Measurements from ENCODE around the gene NELL2.

NELL2 gene

DNA sequence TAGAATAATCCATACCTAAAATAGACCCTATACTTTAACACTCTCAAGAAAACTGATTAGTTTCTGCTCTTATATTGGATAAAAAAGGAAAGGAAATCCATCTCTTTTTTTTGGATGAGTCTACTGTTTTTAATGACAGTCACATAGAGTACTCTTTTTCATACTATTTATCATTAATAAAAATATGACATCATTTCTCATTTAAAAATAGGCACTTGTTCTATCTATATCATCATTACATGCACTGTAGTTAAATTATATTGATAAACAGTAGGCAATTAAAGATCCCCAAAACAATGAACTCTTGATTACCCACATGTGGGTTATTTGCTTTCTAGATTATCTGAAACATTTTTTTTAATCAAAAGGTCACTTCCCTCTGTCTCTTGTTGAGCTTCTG lies 338.8 kb downstream of the NELL2 start:
- in situ Hi-C loops (cut with MboI; ENCODE audit: low pct_unique_long_range_greater_than_20kb, low sequenced_read_pairs, unreplicated experiment) = loop anchor here (25.0 kb wide), 1 partner anchor 100 kb away; no protein-coding TSS in a partner anchor
- no peak for TF ChIP-seq CTCF (IDR thresholded peaks at IDR 0.05; ENCODE audit: extremely low read depth, insufficient read depth, missing control alignments)
- no peak for DNase-seq (ENCODE audit: low spot score)

- in situ Hi-C loops (cut with MboI; ENCODE audit: low pct_unique_long_range_greater_than_20kb, low sequenced_read_pairs, unreplicated experiment) = loop anchor here (25.0 kb wide), 1 partner anchor 96 kb away; no protein-coding TSS in a partner anchor
- DNase-seq (ENCODE audit: low spot score) = no peak
- no peak for TF ChIP-seq CTCF (IDR thresholded peaks at IDR 0.05; ENCODE audit: extremely low read depth, insufficient read depth, missing control alignments)
Observed at GRCh38 chr12:44532940-44533339, 343.2 kb downstream of the NELL2 start.

DNA sequence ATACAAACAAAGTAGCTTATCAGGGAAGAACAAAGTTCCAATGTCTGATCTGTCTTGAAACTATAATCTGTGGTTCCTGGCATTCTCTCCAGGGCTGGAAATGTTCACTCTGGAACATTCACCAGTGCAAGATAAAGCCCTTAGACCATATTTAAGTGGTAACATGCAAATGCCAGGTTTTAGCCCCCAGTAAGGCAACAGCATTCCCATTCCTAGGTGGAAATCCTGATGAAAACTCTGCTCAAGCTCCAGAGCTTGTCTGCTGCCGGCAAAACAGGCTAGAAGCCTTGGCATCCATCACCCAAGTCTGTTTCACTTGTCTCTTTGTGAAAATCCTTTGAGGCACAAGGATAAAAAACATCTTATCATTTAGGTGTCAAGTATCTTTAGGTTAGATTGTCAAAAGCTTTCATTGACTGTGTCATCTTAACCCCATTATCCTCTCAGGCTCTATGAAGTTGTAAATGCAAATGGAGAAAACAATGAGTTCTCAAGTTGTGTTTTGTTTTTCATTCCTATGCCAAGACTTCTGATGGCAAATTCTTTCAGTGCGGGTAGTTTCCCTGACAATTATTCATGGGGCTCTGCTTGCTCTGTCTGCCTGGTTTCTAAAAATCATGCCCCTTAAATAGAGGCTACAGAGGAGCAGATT lies 344.7 kb downstream of the NELL2 start:
- DNase-seq (ENCODE audit: low spot score) = no peak
- in situ Hi-C loops (cut with MboI; ENCODE audit: low pct_unique_long_range_greater_than_20kb, low sequenced_read_pairs, unreplicated experiment) = loop anchor here (25.0 kb wide), 1 partner anchor 94 kb away; no protein-coding TSS in a partner anchor
- no peak for TF ChIP-seq CTCF (IDR thresholded peaks at IDR 0.05; ENCODE audit: extremely low read depth, insufficient read depth, missing control alignments)

DNA sequence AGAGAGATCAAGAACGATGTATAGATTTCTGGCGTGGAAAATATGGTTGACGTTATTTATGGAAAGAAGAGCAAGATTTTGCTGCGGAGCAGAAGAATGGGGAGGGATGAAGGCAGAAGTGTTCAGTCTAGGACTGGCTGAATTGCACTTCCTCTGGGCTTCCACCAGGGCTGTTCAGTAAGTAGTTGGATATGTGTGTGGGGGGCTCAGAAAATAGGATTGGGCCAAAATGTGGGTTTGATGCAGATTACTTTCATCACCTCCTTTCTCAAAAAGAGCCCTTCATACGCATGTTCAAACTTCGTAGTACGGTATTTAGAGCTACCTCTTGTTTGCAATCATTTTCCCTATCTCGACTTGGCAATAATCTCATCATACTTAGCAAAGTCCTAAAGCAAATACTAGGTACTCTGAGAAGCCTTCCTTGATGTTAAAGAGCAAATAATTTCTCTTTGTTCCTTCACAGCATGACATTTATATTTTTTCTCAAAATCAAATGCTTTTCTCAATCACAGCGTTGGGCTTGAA lies 349.4 kb downstream of the NELL2 start:
- no peak for DNase-seq (ENCODE audit: low spot score)
- in situ Hi-C loops (cut with MboI; ENCODE audit: low pct_unique_long_range_greater_than_20kb, low sequenced_read_pairs, unreplicated experiment) = loop anchor here (25.0 kb wide), 1 partner anchor 89 kb away; no protein-coding TSS in a partner anchor
- TF ChIP-seq CTCF (IDR thresholded peaks at IDR 0.05; ENCODE audit: extremely low read depth, insufficient read depth, missing control alignments) = no peak

GRCh38 chr12:44525806-44526654 lies 350.1 kb downstream of the NELL2 start:
- no peak for TF ChIP-seq CTCF (IDR thresholded peaks at IDR 0.05; ENCODE audit: extremely low read depth, insufficient read depth, missing control alignments)
- DNase-seq (ENCODE audit: low spot score) = no peak
- in situ Hi-C loops (cut with MboI; ENCODE audit: low pct_unique_long_range_greater_than_20kb, low sequenced_read_pairs, unreplicated experiment) = loop anchor here (25.0 kb wide), 1 partner anchor 89 kb away; no protein-coding TSS in a partner anchor

- TF ChIP-seq CTCF (IDR thresholded peaks at IDR 0.05; ENCODE audit: extremely low read depth, insufficient read depth, missing control alignments) = no peak
- in situ Hi-C loops (cut with MboI; ENCODE audit: low pct_unique_long_range_greater_than_20kb, low sequenced_read_pairs, unreplicated experiment) = no loop called here
Observed at GRCh38 chr12:44523828-44524227, 352.3 kb downstream of the NELL2 start.

More at GRCh38 chr12:44523828-44524227, 352.3 kb downstream of the NELL2 start:
- DNase-seq (ENCODE audit: low spot score) = no peak

Data from GM13977 (cell line).